ENCODE results near the gene MAPK1. TPM values are rescaled to one million over a fixed set of nuclear protein-coding genes. Genes with fewer than 3 reads are reported as not detected.
"Not testable (repeated sequence)": the region's sequence is repeated elsewhere in the genome, so short reads cannot be mapped to it uniquely, and the experiment has no call there.

MAPK1 gene
- total RNA-seq, 1 donor from 2014 or later = 149 TPM

DNA sequence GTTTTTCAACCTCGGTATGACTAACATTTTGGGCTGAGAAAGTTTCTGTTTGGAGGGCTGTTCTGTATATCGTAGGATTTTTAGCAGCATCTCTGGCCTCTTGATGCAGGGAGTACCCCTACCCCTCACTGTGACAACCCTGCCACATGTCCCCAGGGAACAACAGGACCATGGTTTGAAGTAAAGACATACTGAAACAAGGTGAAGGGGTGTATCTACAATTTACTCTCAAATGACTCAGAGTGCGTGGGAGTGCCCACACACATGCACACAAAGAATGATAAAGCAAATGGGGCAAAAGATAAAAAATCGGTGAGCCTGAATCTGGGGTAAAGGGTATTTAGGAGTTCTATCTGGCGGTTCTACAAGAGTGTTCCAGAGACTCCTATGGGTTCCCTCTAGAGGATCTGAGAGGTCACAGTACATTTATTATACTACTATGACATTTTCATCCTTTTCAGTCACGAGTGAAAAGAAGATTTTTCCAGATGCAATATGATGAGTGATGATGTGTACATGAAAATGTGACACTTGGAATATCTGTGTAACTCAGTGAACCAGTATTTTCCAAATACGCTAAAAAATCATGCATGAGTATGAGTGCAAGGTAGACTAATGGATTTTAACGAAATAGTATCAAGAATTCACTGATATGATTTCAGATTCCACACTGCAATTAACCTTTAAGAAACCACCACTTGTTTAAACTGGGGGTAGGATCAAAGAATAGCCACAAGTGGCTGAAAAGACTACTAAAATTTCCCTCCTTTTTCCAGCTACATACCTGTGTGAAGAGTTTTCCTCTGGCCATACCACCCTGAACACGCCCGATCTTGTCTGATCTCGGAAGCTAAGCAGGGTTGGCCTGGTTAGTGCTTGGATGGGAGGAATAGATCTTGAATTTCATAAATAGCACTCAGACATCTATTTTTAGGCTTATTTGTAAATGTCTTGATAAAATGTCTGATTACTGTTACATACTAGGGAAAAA is 75.5 kb downstream of the MAPK1 start:
- intact Hi-C loops (cut with micrococcal nuclease) = no loop called here
- H3K27ac Mint-ChIP-seq = peak overlapping the region; percentile 4
- POLR2A ChIA-PET = no interaction called here
- H3K27me3 Mint-ChIP-seq = no peaks in the 10 kb centered on the region
- H3K4me1 Mint-ChIP-seq = peaks cover 8% of the 10 kb centered on the region
- CTCF ChIA-PET = no interaction called here
- ATAC-seq (ENCODE audit: low read depth) (peak; percentile 73), DNase-seq (no peak)
- peaks cover 45% of the 10 kb centered on the region for H3K36me3 Mint-ChIP-seq (ENCODE audit: low read depth)
- no peaks in the 10 kb centered on the region for H3K9me3 Mint-ChIP-seq
- TF ChIP-seq, protein P1, sequence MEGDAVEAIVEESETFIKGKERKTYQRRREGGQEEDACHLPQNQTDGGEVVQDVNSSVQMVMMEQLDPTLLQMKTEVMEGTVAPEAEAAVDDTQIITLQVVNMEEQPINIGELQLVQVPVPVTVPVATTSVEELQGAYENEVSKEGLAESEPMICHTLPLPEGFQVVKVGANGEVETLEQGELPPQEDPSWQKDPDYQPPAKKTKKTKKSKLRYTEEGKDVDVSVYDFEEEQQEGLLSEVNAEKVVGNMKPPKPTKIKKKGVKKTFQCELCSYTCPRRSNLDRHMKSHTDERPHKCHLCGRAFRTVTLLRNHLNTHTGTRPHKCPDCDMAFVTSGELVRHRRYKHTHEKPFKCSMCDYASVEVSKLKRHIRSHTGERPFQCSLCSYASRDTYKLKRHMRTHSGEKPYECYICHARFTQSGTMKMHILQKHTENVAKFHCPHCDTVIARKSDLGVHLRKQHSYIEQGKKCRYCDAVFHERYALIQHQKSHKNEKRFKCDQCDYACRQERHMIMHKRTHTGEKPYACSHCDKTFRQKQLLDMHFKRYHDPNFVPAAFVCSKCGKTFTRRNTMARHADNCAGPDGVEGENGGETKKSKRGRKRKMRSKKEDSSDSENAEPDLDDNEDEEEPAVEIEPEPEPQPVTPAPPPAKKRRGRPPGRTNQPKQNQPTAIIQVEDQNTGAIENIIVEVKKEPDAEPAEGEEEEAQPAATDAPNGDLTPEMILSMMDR (IDR thresholded peaks at IDR 0.05) = no peak
- H3K4me3 Mint-ChIP-seq = no peak overlapping the region

DNA sequence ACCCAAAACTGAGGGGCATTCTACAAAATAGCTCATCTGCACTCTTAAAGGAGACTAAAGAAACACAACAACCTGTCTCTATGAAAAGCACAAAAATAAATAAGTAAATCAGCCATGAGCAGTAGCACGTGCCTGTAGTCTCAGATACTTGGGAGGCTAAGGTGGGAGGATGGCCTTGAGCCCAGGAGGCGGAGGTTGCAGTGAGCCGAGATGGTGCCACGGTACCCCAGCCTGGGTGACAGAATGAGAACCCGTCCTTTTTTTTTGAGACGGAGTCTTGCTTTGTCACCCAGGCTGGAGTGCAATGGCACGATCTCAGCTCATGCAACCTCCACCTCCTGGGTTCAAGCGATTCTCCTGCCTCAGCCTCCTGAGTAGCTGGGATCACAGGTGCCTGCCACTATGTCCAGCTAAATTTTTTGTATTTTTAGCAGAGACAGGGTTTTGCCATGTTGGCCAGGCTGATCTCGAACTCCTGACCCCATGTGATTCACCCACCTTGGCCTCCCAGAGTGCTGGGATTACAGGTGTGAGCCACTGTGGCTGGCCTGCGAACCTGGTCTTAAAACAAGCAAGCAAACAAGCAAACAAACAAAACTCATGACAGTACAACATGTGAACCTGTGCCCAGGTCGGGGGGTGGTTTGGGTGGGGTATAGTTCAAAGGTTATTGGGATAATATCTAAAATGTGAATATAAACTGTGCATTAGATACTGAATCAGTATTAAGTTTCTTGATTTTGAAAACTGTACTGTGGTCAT is 76.4 kb downstream of the MAPK1 start:
- H3K36me3 Mint-ChIP-seq (ENCODE audit: low read depth) = peaks cover 41% of the 10 kb centered on the region
- H3K4me1 Mint-ChIP-seq; CTCF ChIA-PET; H3K27ac Mint-ChIP-seq; H3K9me3 Mint-ChIP-seq; H3K4me3 Mint-ChIP-seq; H3K27me3 Mint-ChIP-seq; DNase-seq; ATAC-seq (ENCODE audit: low read depth); intact Hi-C loops (cut with micrococcal nuclease): not testable (repeated sequence)
- POLR2A ChIA-PET = interaction anchor here (0.7 kb wide), 1 partner anchor 343 kb away, joined by 5 read pairs; no protein-coding TSS in a partner anchor

DNA sequence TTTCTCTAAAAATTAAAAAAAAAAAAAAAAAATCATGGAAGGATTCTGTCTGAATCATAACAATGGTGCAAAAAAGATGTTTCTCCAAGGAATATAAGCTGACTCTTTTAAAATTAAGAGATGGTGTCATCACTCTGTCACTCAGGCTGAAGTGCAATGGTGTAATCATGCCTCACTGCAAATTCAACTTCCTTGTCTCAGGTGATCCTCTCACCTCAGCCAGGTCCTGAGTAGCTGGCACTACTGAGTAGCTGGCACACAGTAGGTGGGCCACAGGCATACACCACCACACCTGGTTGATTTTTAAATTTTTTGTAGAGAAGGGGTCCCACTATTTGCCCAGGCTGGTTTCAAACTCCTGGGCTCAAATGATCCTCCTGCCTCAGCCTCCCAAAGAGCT is 77.1 kb downstream of the MAPK1 start:
- peaks cover 41% of the 10 kb centered on the region for H3K36me3 Mint-ChIP-seq (ENCODE audit: low read depth)
- DNase-seq (no peak), ATAC-seq (ENCODE audit: low read depth) (no peak)
- H3K27ac Mint-ChIP-seq = no peak overlapping the region
- H3K9me3 Mint-ChIP-seq = no peaks in the 10 kb centered on the region
- H3K27me3 Mint-ChIP-seq = no peaks in the 10 kb centered on the region
- POLR2A ChIA-PET = interaction anchor here (0.7 kb wide), 1 partner anchor 343 kb away, joined by 5 read pairs; no protein-coding TSS in a partner anchor
- peaks cover 13% of the 10 kb centered on the region for H3K4me1 Mint-ChIP-seq
- CTCF ChIA-PET = no interaction called here
- TF ChIP-seq, protein P1 (IDR thresholded peaks at IDR 0.05) = no peak
- H3K4me3 Mint-ChIP-seq = no peak overlapping the region
- intact Hi-C loops (cut with micrococcal nuclease) = no loop called here

DNA sequence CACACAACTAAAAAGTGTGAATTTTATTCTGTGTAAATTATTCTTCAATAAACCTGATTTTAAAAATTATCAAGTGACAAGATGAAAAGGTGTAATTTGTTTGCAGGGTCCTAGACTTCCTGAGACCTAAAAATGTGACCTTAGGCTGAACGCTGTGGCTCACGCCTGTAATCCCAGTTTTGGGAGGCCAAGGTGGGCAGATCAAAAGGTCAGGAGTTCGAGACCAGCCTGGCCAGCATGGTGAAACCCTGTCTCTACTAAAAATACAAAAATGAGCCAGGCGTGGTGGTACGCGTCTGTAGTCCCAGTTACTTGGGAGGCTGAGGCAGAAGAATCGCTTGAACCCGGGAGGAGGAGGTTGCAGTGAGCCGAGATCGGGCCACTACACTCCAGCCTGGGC is 79.9 kb downstream of the MAPK1 start:
- intact Hi-C loops (cut with micrococcal nuclease) = loop anchor here (1.0 kb wide), 1 partner anchor 33 kb away; no protein-coding TSS in a partner anchor
- H3K9me3 Mint-ChIP-seq; H3K4me3 Mint-ChIP-seq; CTCF ChIA-PET; POLR2A ChIA-PET; DNase-seq; ATAC-seq (ENCODE audit: low read depth); H3K27me3 Mint-ChIP-seq; H3K27ac Mint-ChIP-seq: not testable (repeated sequence)
- Mint-ChIP-seq H3K36me3 (ENCODE audit: low read depth) (peaks cover 54% of the 10 kb centered on the region), H3K4me1 (peaks cover 13% of the 10 kb centered on the region)

DNA sequence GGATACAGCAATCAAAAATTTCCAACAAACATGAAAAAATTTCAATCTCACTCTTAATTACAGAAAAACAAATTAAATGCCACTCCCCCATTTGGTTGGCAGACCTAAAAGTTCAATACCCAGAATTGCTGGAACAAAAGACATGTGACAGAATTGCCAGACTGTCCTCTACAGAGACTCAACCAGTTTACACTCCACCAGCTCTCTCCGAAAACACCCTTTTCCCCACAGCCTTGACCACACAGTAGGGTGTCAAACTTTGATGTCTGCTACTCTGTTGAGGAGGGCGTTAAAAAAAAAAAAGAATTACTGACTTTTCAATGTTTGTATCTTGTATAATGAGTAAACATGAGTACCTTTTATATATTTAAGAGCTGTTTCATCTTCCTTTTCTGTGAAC is 87.2 kb downstream of the MAPK1 start:
- intact Hi-C loops (cut with micrococcal nuclease) = no loop called here
- no peaks in the 10 kb centered on the region for H3K9me3 Mint-ChIP-seq
- TF ChIP-seq, protein P1 (IDR thresholded peaks at IDR 0.05) = no peak
- H3K27ac Mint-ChIP-seq = no peak overlapping the region
- DNase-seq (no peak), ATAC-seq (ENCODE audit: low read depth) (no peak)
- POLR2A ChIA-PET = interaction anchor here (0.6 kb wide), 1 partner anchor 171 kb away, joined by 3 read pairs; no protein-coding TSS in a partner anchor
- peaks cover 7% of the 10 kb centered on the region for H3K4me1 Mint-ChIP-seq
- H3K36me3 Mint-ChIP-seq (ENCODE audit: low read depth) = peaks cover 56% of the 10 kb centered on the region
- H3K4me3 Mint-ChIP-seq = no peak overlapping the region
- no peaks in the 10 kb centered on the region for H3K27me3 Mint-ChIP-seq
- CTCF ChIA-PET = no interaction called here

DNA sequence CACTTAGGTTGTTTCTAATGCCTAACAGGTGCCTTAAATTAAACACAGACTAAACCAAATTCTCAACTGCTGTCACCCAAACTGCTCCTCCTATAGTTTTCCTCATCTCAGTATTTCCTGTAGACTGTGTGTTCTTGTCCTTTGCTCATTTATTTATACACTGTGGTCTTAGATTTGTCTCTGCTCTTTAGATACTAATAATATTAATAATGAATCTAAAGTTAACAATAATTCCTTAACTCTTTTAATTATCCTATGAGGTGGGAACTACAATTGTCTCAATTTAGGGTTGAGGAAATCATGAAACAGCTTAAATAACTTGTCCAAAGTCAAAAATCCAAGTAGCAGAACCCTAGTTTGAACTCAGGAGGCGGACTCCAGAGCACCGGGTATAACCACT is 88.0 kb downstream of the MAPK1 start:
- Mint-ChIP-seq H3K36me3 (ENCODE audit: low read depth) (peaks cover 50% of the 10 kb centered on the region), H3K27ac (no peak overlapping the region), H3K27me3 (no peaks in the 10 kb centered on the region), H3K9me3 (no peaks in the 10 kb centered on the region), H3K4me3 (no peak overlapping the region), H3K4me1 (peaks cover 7% of the 10 kb centered on the region)
- ChIA-PET CTCF (no interaction called here), POLR2A (no interaction called here)
- TF ChIP-seq, protein P1 (IDR thresholded peaks at IDR 0.05) = no peak
- intact Hi-C loops (cut with micrococcal nuclease) = no loop called here
- ATAC-seq (ENCODE audit: low read depth) = no peak
- DNase-seq = no peak
